GM23338 (cell line): ENCODE measurements around the gene RIMOC1. TPM values are rescaled to one million over a fixed set of nuclear protein-coding genes. Genes with fewer than 3 reads are reported as not detected.

Source experiments
- ATAC-seq: fragments of 200-7000 bp; cut with Tn5 transposase; 3 replicates; pipeline ENCODE4 v1.9.1; 2020
- DNase-seq: peaks from one replicate; pipeline ENCODE4 v3.0.0-alpha.2; 2015; ENCODE audit warnings: low spot score
- H2AFZ ChIP-seq: fragments of 200-600 bp; sonication (generic); 2 replicates; pipeline ENCODE4 v1.8.0; 2016; ENCODE audit warnings: antibody characterized with exemption, mild to moderate bottlenecking, moderate library complexity
- H3F3A ChIP-seq: fragments of 200-600 bp; sonication (generic); replicated peaks from 2 replicates; pipeline ENCODE4 v1.8.0; 2017; ENCODE audit warnings: antibody characterized with exemption, mixed run types, low read depth
- H3K27ac ChIP-seq: fragments of 200-600 bp; sonication (generic); 2 replicates; pipeline ENCODE4 v1.6.1; 2016; ENCODE audit warnings: low read depth
- H3K27me3 ChIP-seq: fragments of 200-600 bp; sonication (generic); 2 replicates; pipeline ENCODE4 v1.8.0; 2016; ENCODE audit warnings: mild to moderate bottlenecking, mixed run types, moderate library complexity; ENCODE audit not compliant: insufficient read depth
- H3K36me3 ChIP-seq: fragments of 200-600 bp; sonication (generic); 2 replicates; pipeline ENCODE4 v1.8.0; 2016; ENCODE audit warnings: mild to moderate bottlenecking; ENCODE audit not compliant: insufficient read depth
- H3K4me1 ChIP-seq: fragments of 200-600 bp; sonication (generic); 2 replicates; pipeline ENCODE4 v1.8.0; 2016; ENCODE audit warnings: mild to moderate bottlenecking, moderate library complexity; ENCODE audit not compliant: insufficient read depth
- H3K4me2 ChIP-seq: fragments of 200-600 bp; sonication (generic); 2 replicates; pipeline ENCODE4 v1.7.1; 2017; ENCODE audit warnings: mixed run types
- H3K4me3 ChIP-seq: fragments of 200-600 bp; sonication (generic); 2 replicates; pipeline ENCODE4 v1.6.1; 2016; ENCODE audit warnings: mixed run types
- H3K79me2 ChIP-seq: fragments of 200-600 bp; sonication (generic); replicated peaks from 2 replicates; pipeline ENCODE4 v1.8.0; 2017; ENCODE audit warnings: mild to moderate bottlenecking; ENCODE audit not compliant: insufficient read depth
- H3K9me2 ChIP-seq: fragments of 200-600 bp; sonication (generic); 2 replicates; pipeline ENCODE4 v1.8.0; 2017; ENCODE audit not compliant: insufficient read depth
- H4K20me1 ChIP-seq: fragments of 200-600 bp; sonication (generic); replicated peaks from 2 replicates; pipeline ENCODE4 v1.8.0; 2017; ENCODE audit warnings: mild to moderate bottlenecking; ENCODE audit not compliant: insufficient read depth
- H3K27ac Mint-ChIP-seq: 2 replicates; pipeline ENCODE4 v1.8.0; 2020; ENCODE audit warnings: inconsistent platforms, mild to moderate bottlenecking, moderate library complexity, mixed read lengths
- H3K27me3 Mint-ChIP-seq: 3 replicates; pipeline ENCODE4 v1.8.0; 2022; ENCODE audit warnings: low read depth, mild to moderate bottlenecking, moderate library complexity, mixed read lengths, inconsistent platforms; ENCODE audit not compliant: insufficient read depth, poor library complexity
- H3K36me3 Mint-ChIP-seq: 3 replicates; pipeline ENCODE4 v1.8.0; 2021; ENCODE audit warnings: low read depth, mild to moderate bottlenecking, inconsistent platforms, moderate library complexity, mixed read lengths
- H3K4me1 Mint-ChIP-seq: 3 replicates; pipeline ENCODE4 v1.8.0; 2020; ENCODE audit warnings: mild to moderate bottlenecking, inconsistent platforms, mixed read lengths
- H3K4me3 Mint-ChIP-seq: 3 replicates; pipeline ENCODE4 v1.8.0; 2021; ENCODE audit warnings: moderate library complexity, mild to moderate bottlenecking, inconsistent platforms, mixed read lengths
- H3K9me3 Mint-ChIP-seq: 3 replicates; pipeline ENCODE4 v1.8.0; 2020; ENCODE audit warnings: moderate library complexity, mild to moderate bottlenecking, inconsistent platforms, mixed read lengths
- CREB1 ChIP-seq: fragments of 250-450 bp; sonication (Bioruptor Pico); IDR thresholded peaks from 2 replicates; pipeline ENCODE4 v1.5.0; 2020; ENCODE audit warnings: low read depth, mild to moderate bottlenecking, moderate library complexity
- ETS1 ChIP-seq: IDR thresholded peaks from 2 replicates; pipeline ENCODE4 v1.6.1; 2016; ENCODE audit warnings: antibody characterized with exemption
- JUNB ChIP-seq: IDR thresholded peaks from one replicate; pipeline ENCODE4 v1.6.1; 2016; ENCODE audit warnings: antibody characterized with exemption; ENCODE audit not compliant: unreplicated experiment
- POLR2AphosphoS5 ChIP-seq: IDR thresholded peaks from 2 replicates; pipeline ENCODE4 v1.6.1; 2016; ENCODE audit warnings: antibody characterized with exemption, low read depth
- ZNF114 ChIP-seq: fragments of 250-450 bp; sonication (Bioruptor Pico); IDR thresholded peaks from 2 replicates; pipeline ENCODE4 v1.5.0; 2020; ENCODE audit warnings: mild to moderate bottlenecking, moderate library complexity
- ZNF331 ChIP-seq: fragments of 250-450 bp; sonication (Bioruptor Pico); IDR thresholded peaks from 2 replicates; pipeline ENCODE4 v1.5.0; 2020; ENCODE audit warnings: low read depth, mild to moderate bottlenecking, moderate library complexity
- ZNF462 ChIP-seq: fragments of 250-450 bp; sonication (Bioruptor Pico); IDR thresholded peaks from 2 replicates; pipeline ENCODE4 v1.5.0; 2020; ENCODE audit warnings: mild to moderate bottlenecking, moderate library complexity
- polyA plus RNA-seq: library from polyadenylated mRNA; unstranded; fragments of >200 nt; fragmentation: Nextera tagmentation; extraction: Ambion mirVana; gene quantifications from 2 replicates; pipeline ENCODE4 v1.2.1, GENCODE V29; 2016
- total RNA-seq: library from RNA; depleted of rRNA; stranded (reverse); fragments of >200 nt; shearing (Covaris generic); gene quantifications from 2 replicates; pipeline ENCODE4 v1.2.3, GENCODE V29; 2014

RIMOC1 gene
- total and polyA plus RNA-seq, 2 experiments from 2014 or later, result 26.4 to 30.3 TPM

GRCh38 chr5:41870627-41871048, 33.5 kb upstream of the RIMOC1 start:
- Histone ChIP-seq H4K20me1 (no peaks in the 10 kb centered on the region; the same call in 1 of the 2 replicates), H3K4me1 (peaks cover 10% of the 10 kb centered on the region; the same call in 1 of the 2 replicates), H3K36me3 (no peaks in the 10 kb centered on the region), H3K27me3 (peaks cover 36% of the 10 kb centered on the region), H3K4me2 (peak overlapping the region; percentile 92), H3F3A (0 out of 2 replicates have a peak, but pooled peaks cover 3% of the 10 kb centered on the region), H2AFZ (peak overlapping the region; percentile 99), H3K9me2 (no peaks in the 10 kb centered on the region), H3K4me3 (peak overlapping the region; percentile 90), H3K27ac (no peak overlapping the region), H3K79me2 (peaks cover 19% of the 10 kb centered on the region)
- DNase-seq, result no peak
- TF ChIP-seq ZNF331 (no peak), CREB1 (no peak), ETS1 (no peak), JUNB (no peak), POLR2AphosphoS5 (no peak), ZNF114 (CRISPR knock-in tag) (no peak), ZNF462 (CRISPR knock-in tag) (no peak)
- peaks cover 14% of the 10 kb centered on the region; the same call in 2 of the 3 replicates for H3K4me1 Mint-ChIP-seq
- ATAC-seq, result no peak
- H3K4me3 Mint-ChIP-seq, result peak overlapping the region; percentile 89
- peaks cover 4% of the 10 kb centered on the region for H3K36me3 Mint-ChIP-seq
- no peaks in the 10 kb centered on the region for H3K9me3 Mint-ChIP-seq
- H3K27me3 Mint-ChIP-seq, result peaks cover 12% of the 10 kb centered on the region
- peak overlapping the region; percentile 65 for H3K27ac Mint-ChIP-seq
